ENCODE data around the gene BCL2A1. TPM values are rescaled to one million over a fixed set of nuclear protein-coding genes. Genes with fewer than 3 reads are reported as not detected.
"Not testable (repeated sequence)": the region's sequence is repeated elsewhere in the genome, so short reads cannot be mapped to it uniquely, and the experiment has no call there.

Gene BCL2A1
- total RNA-seq, 1 donor from 2014 or later, result 1.7 TPM

- TF ChIP-seq, protein P1, sequence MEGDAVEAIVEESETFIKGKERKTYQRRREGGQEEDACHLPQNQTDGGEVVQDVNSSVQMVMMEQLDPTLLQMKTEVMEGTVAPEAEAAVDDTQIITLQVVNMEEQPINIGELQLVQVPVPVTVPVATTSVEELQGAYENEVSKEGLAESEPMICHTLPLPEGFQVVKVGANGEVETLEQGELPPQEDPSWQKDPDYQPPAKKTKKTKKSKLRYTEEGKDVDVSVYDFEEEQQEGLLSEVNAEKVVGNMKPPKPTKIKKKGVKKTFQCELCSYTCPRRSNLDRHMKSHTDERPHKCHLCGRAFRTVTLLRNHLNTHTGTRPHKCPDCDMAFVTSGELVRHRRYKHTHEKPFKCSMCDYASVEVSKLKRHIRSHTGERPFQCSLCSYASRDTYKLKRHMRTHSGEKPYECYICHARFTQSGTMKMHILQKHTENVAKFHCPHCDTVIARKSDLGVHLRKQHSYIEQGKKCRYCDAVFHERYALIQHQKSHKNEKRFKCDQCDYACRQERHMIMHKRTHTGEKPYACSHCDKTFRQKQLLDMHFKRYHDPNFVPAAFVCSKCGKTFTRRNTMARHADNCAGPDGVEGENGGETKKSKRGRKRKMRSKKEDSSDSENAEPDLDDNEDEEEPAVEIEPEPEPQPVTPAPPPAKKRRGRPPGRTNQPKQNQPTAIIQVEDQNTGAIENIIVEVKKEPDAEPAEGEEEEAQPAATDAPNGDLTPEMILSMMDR (IDR thresholded peaks at IDR 0.05), result no peak
- H3K36me3 ChIP-seq, result no peaks in the 10 kb centered on the region
- DNase-seq (ENCODE audit: extremely low spot score in 2 of 2), result no peak
- intact Hi-C loops (cut with DNase I), result no loop called here
- no peak overlapping the region for H3K27ac ChIP-seq
- no peaks in the 10 kb centered on the region for H3K4me1 ChIP-seq
- no peak overlapping the region for H3K4me3 ChIP-seq
- no peaks in the 10 kb centered on the region for H3K9me3 ChIP-seq
- H3K27me3 ChIP-seq, result no peaks in the 10 kb centered on the region
Measured at GRCh38 chr15:79943820-79944219, 27.2 kb downstream of the BCL2A1 start.

DNA sequence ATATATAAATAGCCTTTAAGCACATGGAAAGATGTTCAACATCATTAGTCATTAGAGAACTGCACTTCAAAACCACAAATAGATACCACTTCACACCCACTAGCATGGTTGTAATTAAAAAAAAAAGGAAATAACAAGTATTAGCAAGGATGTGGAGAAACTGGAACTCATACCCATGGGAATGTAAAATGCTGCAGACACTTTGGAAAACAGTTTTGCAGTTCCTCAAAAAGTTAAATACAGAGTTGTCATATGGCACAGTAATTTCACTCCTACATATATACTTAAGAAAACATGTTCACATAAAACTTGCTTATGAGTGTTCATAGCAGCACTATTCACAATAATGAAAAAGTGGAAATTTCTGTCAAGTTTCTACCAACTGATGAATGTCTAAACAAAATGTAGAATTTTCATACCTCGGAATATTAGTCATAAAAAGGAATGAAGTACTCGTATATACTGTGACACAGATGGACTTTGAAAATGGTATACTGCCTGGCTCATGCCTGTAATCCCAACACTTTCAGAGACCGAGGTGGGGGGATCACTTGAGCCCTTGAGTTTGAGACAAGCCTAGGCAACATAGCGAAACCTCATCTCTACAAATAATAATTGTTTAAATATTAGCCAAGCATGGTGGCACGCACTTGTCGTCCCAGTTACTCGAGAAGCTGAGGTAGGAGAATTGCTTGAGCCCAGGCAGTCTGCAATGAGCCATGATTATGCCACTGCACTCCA is 28.1 kb downstream of the BCL2A1 start:
- Histone ChIP-seq H3K9me3 (no peaks in the 10 kb centered on the region), H3K4me1 (no peaks in the 10 kb centered on the region), H3K27ac (no peak overlapping the region), H3K4me3 (no peak overlapping the region), H3K27me3 (no peaks in the 10 kb centered on the region), H3K36me3 (no peaks in the 10 kb centered on the region)
- TF ChIP-seq POLR2A (IDR thresholded peaks at IDR 0.05) (no peak), POLR2AphosphoS5 (IDR thresholded peaks at IDR 0.05; ENCODE audit: insufficient read depth in 1 of 2, low read depth in 1 of 2) (no peak)
- TF ChIP-seq, protein P1 (IDR thresholded peaks at IDR 0.05), result no peak
- no peak for DNase-seq (ENCODE audit: extremely low spot score in 2 of 2)
- intact Hi-C loops (cut with DNase I), result no loop called here

- Histone ChIP-seq H3K36me3 (no peaks in the 10 kb centered on the region), H3K27me3 (no peaks in the 10 kb centered on the region), H3K27ac (no peak overlapping the region), H3K4me1 (no peaks in the 10 kb centered on the region), H3K4me3 (no peak overlapping the region), H3K9me3 (no peaks in the 10 kb centered on the region)
- TF ChIP-seq, protein P1 (IDR thresholded peaks at IDR 0.05), result no peak
- TF ChIP-seq POLR2AphosphoS5 (IDR thresholded peaks at IDR 0.05; ENCODE audit: insufficient read depth in 1 of 2, low read depth in 1 of 2) (no peak), POLR2A (IDR thresholded peaks at IDR 0.05) (no peak)
- intact Hi-C loops (cut with DNase I), result no loop called here
- no peak for DNase-seq (ENCODE audit: extremely low spot score in 2 of 2)
Measured at GRCh38 chr15:79939399-79939798, 31.6 kb downstream of the BCL2A1 start.

DNA sequence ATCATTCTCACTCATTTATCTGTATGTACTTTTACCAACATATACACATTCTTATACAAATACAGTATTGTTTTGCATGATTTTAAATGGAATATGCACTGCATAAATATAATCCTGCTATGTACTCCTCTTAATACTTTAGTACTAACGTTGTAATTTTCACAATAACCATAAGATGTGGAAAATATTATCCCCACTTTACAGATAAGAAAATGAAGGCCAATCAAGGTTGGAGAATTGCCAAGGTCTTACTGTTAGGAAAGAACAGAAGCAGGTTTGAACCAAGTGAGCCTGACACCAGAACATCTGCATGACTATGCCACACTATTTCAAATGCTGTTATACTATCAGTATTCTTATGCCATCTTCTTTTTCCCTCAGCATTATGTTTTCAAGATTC is 32.9 kb downstream of the BCL2A1 start:
- Histone ChIP-seq H3K27ac (no peak overlapping the region), H3K36me3 (no peaks in the 10 kb centered on the region), H3K9me3 (no peaks in the 10 kb centered on the region), H3K27me3 (no peaks in the 10 kb centered on the region), H3K4me3 (no peak overlapping the region), H3K4me1 (no peaks in the 10 kb centered on the region)
- TF ChIP-seq POLR2AphosphoS5 (IDR thresholded peaks at IDR 0.05; ENCODE audit: insufficient read depth in 1 of 2, low read depth in 1 of 2), result no peak
- TF ChIP-seq, protein P1 (IDR thresholded peaks at IDR 0.05), result no peak
- no peak for TF ChIP-seq POLR2A (IDR thresholded peaks at IDR 0.05)
- intact Hi-C loops (cut with DNase I), result no loop called here
- no peak for DNase-seq (ENCODE audit: extremely low spot score in 2 of 2)

DNA sequence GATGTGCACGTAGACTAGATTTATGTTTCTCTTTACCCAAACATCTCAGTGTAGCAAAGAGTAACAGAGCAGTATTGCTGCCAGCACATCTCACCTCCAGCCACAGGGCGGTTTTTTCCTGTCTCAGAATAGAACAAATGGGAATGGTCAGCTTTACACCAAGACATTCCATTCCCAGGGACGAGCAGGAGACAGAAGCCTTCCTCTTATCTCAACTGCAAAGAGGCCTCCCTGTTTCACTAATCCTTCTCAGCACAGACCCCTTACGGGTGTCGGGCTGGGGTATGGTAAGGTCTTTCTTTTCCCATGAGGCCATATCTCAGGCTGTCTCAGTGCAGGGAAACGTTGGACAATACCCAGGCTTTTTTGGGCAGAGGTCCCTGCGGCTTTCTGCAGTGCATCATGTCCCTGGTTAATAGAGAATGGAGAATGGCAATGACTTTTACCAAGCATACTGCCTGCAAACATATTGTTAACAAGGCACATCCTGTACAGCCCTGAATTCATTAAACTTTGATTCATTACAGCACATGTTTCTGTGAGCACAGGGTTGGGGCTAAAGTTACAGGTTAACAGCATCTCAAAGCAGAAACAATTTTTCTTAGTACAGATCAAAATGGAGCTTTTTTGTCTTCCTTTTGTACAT is 35.3 kb downstream of the BCL2A1 start:
- DNase-seq (ENCODE audit: extremely low spot score in 2 of 2); H3K4me1 ChIP-seq; H3K36me3 ChIP-seq; H3K4me3 ChIP-seq; H3K27me3 ChIP-seq; H3K9me3 ChIP-seq; H3K27ac ChIP-seq; intact Hi-C loops (cut with DNase I): not testable (repeated sequence)

Measured in vagina (tissue), 2 donors.